C4-2B (cell line): ENCODE data around the gene COQ8A.

Experiments used
- ZFX ChIP-seq: fragments of 450-650 bp; IDR thresholded peaks from 2 replicates; pipeline ENCODE4 v1.6.1; 2017
- TF ChIP-seq, protein P1 (sequence below): fragments of 450-650 bp; conservative IDR thresholded peaks from 2 replicates; pipeline ENCODE4 v1.5.1; 2017; ENCODE audit warnings: mild to moderate bottlenecking

- TF ChIP-seq, protein P1, sequence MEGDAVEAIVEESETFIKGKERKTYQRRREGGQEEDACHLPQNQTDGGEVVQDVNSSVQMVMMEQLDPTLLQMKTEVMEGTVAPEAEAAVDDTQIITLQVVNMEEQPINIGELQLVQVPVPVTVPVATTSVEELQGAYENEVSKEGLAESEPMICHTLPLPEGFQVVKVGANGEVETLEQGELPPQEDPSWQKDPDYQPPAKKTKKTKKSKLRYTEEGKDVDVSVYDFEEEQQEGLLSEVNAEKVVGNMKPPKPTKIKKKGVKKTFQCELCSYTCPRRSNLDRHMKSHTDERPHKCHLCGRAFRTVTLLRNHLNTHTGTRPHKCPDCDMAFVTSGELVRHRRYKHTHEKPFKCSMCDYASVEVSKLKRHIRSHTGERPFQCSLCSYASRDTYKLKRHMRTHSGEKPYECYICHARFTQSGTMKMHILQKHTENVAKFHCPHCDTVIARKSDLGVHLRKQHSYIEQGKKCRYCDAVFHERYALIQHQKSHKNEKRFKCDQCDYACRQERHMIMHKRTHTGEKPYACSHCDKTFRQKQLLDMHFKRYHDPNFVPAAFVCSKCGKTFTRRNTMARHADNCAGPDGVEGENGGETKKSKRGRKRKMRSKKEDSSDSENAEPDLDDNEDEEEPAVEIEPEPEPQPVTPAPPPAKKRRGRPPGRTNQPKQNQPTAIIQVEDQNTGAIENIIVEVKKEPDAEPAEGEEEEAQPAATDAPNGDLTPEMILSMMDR = no peak
- no peak for TF ChIP-seq ZFX
Measured at GRCh38 chr1:226949401-226949800, 9.3 kb downstream of the COQ8A start.
